NCI-H2081 (cell line): Measurements from ENCODE around the gene IHH.

Source experiments
- DNase-seq, 2 experiments: peaks; one replicate each; lab custom pipeline; 2025; lab: John Stamatoyannopoulos, UW

IHH gene

GRCh38 chr2:219019436-219019835 lies 41.3 kb downstream of the IHH start:
- DNase-seq: no peak

GRCh38 chr2:219018726-219019125 lies 42.0 kb downstream of the IHH start:
- DNase-seq: no peak

DNA sequence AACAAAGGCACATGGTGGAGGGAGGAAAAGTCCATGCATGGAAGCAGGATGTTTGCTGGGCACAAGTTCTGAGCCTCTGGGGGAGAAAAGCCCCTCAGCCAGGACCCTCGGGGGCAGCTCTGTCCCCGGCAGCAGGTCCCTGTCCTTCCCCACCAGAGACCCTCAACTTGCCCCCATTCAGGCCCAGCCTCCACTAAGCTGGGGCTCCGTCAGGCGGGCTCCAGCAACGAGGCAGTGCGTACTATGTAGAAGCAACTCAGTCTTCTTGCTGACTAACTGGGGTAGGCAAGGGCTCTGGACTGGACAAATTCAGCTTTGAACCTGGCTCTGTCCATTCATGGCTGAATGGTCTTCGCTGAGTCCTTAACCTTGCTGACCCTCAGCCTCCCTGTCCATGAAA lies 42.4 kb downstream of the IHH start:
- DNase-seq: no peak

DNA sequence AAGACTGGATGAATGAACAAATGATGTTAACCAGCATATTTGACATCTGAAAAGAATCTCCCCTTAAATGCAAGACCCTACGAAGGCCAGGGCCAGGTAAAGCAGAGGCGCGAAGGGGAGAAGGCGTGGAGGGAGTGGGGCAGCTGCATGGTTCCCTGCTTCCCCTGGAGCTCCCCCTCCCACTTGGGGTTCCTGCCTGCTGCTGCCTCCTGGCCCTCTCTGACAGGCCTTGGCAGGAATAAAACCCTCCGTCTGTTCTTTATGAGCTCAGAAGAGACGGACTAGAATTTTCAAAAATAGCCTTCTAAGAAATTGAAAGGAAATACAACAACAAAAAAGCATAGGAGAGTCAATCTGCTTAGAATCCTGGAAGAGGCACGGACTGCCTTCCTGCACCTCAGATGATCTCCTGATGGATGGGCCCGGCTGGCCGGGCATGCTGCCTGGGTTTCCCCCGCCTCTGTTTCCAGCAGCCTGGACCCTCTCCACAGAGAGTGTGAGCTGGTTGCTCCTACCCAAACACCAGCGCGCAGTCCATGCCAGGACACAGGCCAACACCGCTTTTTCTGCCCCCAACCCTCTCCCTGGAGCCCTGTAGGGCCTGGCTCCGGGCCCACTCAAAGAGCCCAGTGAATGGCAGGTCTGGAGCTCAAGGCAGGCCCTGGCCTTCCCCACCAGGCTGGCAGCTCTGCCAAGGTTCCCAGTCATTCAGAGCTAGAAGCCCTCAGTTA lies 43.4 kb downstream of the IHH start:
- DNase-seq: no peak

- no peak for DNase-seq
Observed at GRCh38 chr2:219016721-219017120, 44.0 kb downstream of the IHH start.

DNA sequence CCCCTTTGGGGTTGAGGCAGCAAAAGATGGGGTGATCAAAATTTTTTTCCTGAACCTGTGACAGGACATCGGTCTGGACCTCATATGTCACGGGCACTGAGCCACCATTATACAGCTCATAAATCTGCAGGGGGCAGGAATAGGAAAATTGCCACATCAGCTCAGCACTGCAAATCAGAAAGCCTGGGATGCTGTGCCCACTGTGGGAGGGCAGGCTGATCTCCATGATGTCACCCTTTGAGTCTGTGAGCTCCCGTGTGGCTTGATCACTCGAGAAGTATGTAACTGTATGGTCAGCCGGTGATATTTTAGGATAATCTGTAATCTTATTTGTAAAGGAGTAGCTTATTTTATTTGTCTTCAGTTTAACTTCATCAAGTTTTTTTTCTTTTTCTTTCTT lies 49.8 kb downstream of the IHH start:
- no peak for DNase-seq

DNA sequence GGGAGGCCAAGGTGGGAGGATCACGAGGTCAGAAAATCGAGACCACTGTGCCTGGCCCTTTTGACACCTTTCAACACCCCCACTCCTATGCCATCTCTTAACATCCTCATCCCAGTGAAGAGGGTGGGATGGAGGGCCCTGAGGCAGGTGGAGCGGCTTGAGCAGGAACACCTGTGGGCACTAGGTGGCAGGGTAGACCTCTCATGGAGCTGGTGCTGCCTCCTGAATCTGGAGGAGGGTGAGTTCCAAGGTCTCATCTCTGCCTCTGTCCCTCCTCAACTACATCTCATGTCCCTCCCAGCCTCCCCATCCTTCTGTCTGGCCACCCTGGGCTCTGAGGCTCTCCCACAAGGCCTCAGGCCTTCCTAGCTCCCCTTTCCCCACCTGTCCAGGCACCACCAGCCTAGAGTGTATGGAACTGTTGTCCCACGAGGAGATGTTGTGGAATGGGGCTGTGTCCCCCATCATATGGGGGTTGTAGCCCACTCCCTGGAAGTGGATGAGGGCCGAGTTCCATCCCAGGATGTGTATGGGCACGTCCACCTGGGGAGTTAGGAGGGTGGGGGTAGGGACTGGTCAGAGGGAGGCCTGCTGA lies 50.5 kb downstream of the IHH start:
- DNase-seq: peak; percentile 15 to 48

DNA sequence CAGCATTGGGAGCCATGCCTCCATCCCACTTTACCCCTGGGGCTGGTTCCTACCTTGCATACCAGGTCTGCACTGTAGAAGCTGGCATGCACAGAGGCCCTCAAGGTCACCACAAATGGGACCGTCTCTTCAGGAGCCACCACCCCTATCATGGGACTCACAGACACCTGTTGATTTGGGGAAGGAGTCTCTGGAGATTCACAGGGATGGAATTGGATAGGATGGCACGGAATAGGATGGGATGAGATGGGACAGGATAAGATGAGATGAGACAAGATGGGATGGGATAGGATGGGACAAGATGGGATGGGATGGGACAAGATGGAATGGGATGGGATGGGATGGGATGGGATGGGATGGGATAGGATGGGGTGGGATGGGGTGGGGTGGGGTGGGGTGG lies 51.4 kb downstream of the IHH start:
- DNase-seq: no peak
